ENCODE measurements around the gene CEP170B. TPM values are rescaled to one million over a fixed set of nuclear protein-coding genes. Genes with fewer than 3 reads are reported as not detected.
A peak's percentile ranks its signal among the peaks of the same experiment; 100 is the strongest.

Gene CEP170B
- total and polyA plus RNA-seq, 12 donors = 2.4 to 29.4 (median 18.3) TPM

DNA sequence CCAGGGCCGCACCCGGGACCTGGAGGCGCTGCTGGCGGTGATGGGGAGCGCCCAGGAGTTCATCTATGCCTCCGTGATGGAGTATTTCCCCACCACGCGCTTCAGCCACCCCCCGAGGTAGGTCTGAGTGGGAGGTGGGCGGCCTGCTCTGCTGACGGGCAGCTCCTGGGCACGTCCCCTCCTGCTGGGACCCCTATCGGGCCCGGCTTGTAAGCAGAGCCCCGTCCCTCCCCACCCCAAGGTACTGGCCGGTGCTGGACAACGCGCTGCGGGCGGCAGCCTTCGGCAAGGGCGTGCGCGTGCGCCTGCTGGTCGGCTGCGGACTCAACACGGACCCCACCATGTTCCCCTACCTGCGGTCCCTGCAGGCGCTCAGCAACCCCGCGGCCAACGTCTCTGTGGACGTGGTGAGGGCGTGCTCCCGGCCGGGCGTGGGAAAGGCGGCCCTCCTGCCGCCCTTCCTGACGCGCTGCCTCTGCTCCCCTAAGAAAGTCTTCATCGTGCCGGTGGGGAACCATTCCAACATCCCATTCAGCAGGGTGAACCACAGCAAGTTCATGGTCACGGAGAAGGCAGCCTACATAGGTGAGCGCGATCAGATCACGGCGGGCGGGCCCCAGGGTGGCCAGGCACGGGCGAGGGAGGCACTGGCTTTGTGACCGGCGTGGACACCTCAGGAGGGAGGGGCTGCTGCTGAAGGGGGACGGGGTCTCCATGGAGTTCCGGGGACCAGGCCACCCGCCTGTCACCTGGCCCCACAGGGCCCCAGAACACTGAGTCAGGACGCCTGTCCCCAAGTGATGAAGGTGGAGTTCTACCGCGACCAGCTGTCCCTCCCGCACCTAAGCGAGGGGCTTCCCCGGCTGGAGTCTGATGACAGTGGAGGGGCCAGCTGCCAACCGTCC lies 67.0 kb downstream of the CEP170B start:
- 44 to 55% (median 47%) methylated on average over 43 to 64 of the region's 64 CpGs for WGBS, 4 donors
- no peak for DNase-seq
- Histone ChIP-seq H3K36me3 (replicated peaks in 1 of 2) (no peaks in the 10 kb centered on the region), H3K27ac (no peak overlapping the region), H3K4me1 (replicated peaks in 1 of 2) (peaks cover 0 to 9% of the 10 kb centered on the region in 2 donors), H3K4me3 (peak overlapping the region in 1 of 4 donors; percentile 84), H3K27me3 (peaks cover 5% of the 10 kb centered on the region), H3K9me3 (replicated peaks in 1 of 3) (no peaks in the 10 kb centered on the region)
- TF ChIP-seq, protein P1, sequence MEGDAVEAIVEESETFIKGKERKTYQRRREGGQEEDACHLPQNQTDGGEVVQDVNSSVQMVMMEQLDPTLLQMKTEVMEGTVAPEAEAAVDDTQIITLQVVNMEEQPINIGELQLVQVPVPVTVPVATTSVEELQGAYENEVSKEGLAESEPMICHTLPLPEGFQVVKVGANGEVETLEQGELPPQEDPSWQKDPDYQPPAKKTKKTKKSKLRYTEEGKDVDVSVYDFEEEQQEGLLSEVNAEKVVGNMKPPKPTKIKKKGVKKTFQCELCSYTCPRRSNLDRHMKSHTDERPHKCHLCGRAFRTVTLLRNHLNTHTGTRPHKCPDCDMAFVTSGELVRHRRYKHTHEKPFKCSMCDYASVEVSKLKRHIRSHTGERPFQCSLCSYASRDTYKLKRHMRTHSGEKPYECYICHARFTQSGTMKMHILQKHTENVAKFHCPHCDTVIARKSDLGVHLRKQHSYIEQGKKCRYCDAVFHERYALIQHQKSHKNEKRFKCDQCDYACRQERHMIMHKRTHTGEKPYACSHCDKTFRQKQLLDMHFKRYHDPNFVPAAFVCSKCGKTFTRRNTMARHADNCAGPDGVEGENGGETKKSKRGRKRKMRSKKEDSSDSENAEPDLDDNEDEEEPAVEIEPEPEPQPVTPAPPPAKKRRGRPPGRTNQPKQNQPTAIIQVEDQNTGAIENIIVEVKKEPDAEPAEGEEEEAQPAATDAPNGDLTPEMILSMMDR (IDR thresholded peaks at IDR 0.05) = no peak
- no peak for TF ChIP-seq POLR2A (IDR thresholded peaks at IDR 0.05)
- intact Hi-C loops (cut with DNase I) = loop anchor here in 1 of 2 donors (5.0 kb wide), 1 partner anchor 40 kb away; no protein-coding TSS in a partner anchor

DNA sequence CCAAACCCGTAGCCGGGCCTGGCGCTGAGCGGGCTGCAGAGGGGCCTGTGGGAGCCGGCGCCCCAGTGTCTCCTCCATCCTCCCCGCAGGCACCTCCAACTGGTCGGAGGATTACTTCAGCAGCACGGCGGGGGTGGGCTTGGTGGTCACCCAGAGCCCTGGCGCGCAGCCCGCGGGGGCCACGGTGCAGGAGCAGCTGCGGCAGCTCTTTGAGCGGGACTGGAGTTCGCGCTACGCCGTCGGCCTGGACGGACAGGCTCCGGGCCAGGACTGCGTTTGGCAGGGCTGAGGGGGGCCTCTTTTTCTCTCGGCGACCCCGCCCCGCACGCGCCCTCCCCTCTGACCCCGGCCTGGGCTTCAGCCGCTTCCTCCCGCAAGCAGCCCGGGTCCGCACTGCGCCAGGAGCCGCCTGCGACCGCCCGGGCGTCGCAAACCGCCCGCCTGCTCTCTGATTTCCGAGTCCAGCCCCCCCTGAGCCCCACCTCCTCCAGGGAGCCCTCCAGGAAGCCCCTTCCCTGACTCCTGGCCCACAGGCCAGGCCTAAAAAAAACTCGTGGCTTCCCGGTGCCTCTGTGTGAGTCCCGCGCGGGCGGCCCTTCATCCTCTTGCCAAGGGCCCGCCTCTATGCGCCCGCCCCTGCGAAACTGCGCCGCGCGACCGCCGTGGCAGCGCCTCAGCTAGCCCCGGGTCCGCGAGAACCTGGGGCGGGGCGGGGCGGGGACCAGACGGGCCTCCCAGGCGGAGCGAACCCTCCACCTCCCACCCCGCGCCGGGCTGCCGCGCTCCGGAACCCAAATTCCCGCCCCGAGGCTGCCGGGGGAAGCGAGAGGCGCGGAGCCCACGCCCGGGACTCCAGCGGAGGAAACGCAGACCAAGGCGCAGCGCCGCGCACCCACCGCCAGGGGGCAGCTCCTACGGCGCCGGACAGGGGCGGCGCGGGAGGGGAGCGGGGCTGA lies 67.9 kb downstream of the CEP170B start:
- Histone ChIP-seq H3K27me3 (peaks cover 5% of the 10 kb centered on the region), H3K36me3 (replicated peaks in 1 of 2) (no peaks in the 10 kb centered on the region), H3K4me3 (peak overlapping the region in 2 of 4 donors; percentile 37 to 84), H3K27ac (peak overlapping the region in 1 of 5 donors; percentile 61), H3K4me1 (replicated peaks in 1 of 2) (peaks cover 0 to 9% of the 10 kb centered on the region in 2 donors), H3K9me3 (replicated peaks in 1 of 3) (no peaks in the 10 kb centered on the region)
- 1 to 16% (median 7%) methylated on average over 28 to 100 of the region's 100 CpGs for WGBS, 4 donors
- TF ChIP-seq, protein P1 (IDR thresholded peaks at IDR 0.05) = peak; percentile 32 to 81 (median 63)
- TF ChIP-seq POLR2A (IDR thresholded peaks at IDR 0.05) = no peak
- DNase-seq = peak; percentile 71 to 84 (median 78)
- intact Hi-C loops (cut with DNase I) = loop anchor here in 1 of 2 donors (5.0 kb wide), 1 partner anchor 39 kb away; no protein-coding TSS in a partner anchor

DNA sequence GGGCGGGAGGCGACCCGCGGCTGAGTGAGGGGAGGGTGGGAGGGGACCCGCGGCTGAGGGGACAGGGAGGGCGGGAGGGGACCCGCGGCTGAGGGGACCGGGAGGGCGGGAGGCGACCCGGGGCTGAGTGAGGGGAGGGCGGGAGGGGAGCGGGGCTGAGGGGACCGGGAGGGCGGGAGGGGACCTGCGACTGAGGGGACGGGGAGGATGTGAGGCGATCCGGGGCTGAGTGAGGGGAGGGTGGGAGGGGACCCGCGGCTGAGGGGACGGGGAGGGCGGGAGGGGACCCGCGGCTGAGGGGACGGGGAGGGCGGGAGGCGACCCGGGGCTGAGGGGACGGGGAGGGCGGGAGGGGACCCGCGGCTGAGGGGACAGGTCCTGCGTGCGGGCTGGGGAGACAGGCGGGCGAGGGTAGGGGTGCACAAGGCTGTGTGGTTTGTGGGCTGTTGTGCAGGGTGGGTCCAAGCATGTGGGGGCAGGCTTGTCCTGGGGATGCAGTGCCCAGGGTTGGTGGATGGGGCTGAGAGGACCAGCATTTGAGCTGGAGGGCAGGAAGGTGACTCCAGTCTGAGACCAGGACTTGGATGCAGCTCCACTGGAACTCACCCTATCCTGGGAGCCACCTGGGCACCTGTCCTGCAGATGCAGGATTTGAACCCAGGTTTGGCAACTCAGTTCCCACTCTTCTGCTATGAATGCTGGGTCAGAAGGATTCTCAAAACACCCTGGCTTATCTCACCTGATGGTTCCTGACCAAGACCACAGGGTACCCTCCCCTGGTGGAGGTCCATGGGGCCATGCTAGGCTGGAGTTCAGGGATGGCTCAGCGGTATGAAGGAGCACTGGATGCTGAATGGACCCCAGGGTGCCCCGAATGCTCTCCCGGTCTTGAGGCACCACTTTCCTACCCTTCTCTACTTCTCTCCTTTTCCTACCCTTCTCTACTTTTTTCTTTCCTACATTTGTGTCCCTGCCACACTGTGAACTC lies 69.0 kb downstream of the CEP170B start:
- Histone ChIP-seq H3K36me3 (replicated peaks in 1 of 2) (no peaks in the 10 kb centered on the region), H3K27me3 (no peaks in the 10 kb centered on the region), H3K4me1 (replicated peaks in 1 of 2) (peaks cover 0 to 9% of the 10 kb centered on the region in 2 donors), H3K9me3 (replicated peaks in 1 of 3) (no peaks in the 10 kb centered on the region), H3K4me3 (peak overlapping the region in 1 of 4 donors; percentile 84), H3K27ac (no peak overlapping the region)
- peak in 1 of 7 donors; percentile 5 for DNase-seq
- intact Hi-C loops (cut with DNase I) = loop anchor here in 1 of 2 donors (5.0 kb wide), 1 partner anchor 38 kb away; no protein-coding TSS in a partner anchor
- 13 to 83% (median 42%) methylated on average over 3 to 42 of the region's 42 CpGs for WGBS, 4 donors
- TF ChIP-seq POLR2A (IDR thresholded peaks at IDR 0.05) = no peak
- TF ChIP-seq, protein P1 (IDR thresholded peaks at IDR 0.05) = no peak
